Activated CD4-positive, alpha-beta T cell treated with anti-CD3 and anti-CD28 coated beads, Interleukin-2, amount 10 ng/mL, durations not matched to agents 7 days and 5 days (primary cell): ENCODE results near the gene EMILIN1. TPM values are rescaled to one million over a fixed set of nuclear protein-coding genes. Genes with fewer than 3 reads are reported as not detected.
"Not testable (repeated sequence)": the region's sequence is repeated elsewhere in the genome, so short reads cannot be mapped to it uniquely, and the experiment has no call there.

Experiments
- CTCF ChIA-PET: fragments of 350-600 bp; sonication (Branson Sonifier 250); formaldehyde crosslinking; loops from one replicate; lab custom pipeline; 2021; ENCODE audit warnings: antibody characterized with exemption; lab: Charles Lee
- POLR2A ChIA-PET: fragments of 350-600 bp; sonication (Branson Sonifier 250); formaldehyde crosslinking; loops from one replicate; lab custom pipeline; 2021; ENCODE audit warnings: antibody characterized with exemption; lab: Charles Lee
- DNase-seq: peaks from one replicate; pipeline ENCODE4 v3.0.0-alpha.2; 2020
- H3K27ac Mint-ChIP-seq: one replicate; pipeline ENCODE4 v1.8.0; 2021; ENCODE audit warnings: mild to moderate bottlenecking, moderate library complexity, mixed read lengths
- H3K27me3 Mint-ChIP-seq: one replicate; pipeline ENCODE4 v1.8.0; 2021; ENCODE audit warnings: mixed read lengths
- H3K36me3 Mint-ChIP-seq: one replicate; pipeline ENCODE4 v1.8.0; 2021; ENCODE audit warnings: low read depth, mixed read lengths
- H3K4me1 Mint-ChIP-seq: one replicate; pipeline ENCODE4 v1.8.0; 2021; ENCODE audit warnings: mixed read lengths
- H3K4me3 Mint-ChIP-seq: one replicate; pipeline ENCODE4 v1.8.0; 2021; ENCODE audit warnings: mild to moderate bottlenecking, moderate library complexity, mixed read lengths
- H3K9me3 Mint-ChIP-seq: one replicate; pipeline ENCODE4 v1.8.0; 2021; ENCODE audit warnings: mixed read lengths
- total RNA-seq, 2 experiments: library from RNA; stranded (reverse); gene quantifications; one replicate each; pipeline ENCODE4 v1.2.3, GENCODE V29; 2021

EMILIN1 gene
- total RNA-seq, 2 experiments from 2014 or later: 0.56 to 0.64 TPM

DNA sequence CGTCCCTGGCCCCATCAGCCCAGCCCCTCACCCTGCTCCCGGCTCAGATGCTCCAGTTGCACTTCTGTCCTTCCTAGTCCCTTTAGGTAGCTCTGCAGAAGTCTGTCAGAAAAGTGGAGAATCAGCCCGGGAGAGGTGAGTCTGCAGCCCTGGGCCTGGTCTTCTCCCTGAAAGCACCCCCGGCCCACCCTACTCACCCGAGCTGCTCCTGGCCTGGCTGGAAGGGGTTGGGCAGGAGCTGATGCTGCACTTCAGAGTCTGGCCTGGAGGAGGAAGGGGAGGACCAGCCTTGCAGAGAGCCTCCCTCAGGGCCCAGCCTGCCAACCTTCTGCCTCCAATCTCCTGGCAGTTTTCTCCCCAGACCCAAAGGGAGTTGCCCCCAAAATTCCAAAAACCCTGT is 23.9 kb downstream of the EMILIN1 start:
- CTCF ChIA-PET: interaction anchor here (0.5 to 1.1 kb wide), 4 partner anchors 21 to 177 kb away, joined by 3 to 6 read pairs (median 4); partner anchors contain the start of genes ABHD1 and OST4
- Mint-ChIP-seq H3K4me3 (no peak overlapping the region), H3K36me3 (no peaks in the 10 kb centered on the region), H3K27me3 (peaks cover 3% of the 10 kb centered on the region), H3K27ac (no peak overlapping the region), H3K4me1 (no peaks in the 10 kb centered on the region), H3K9me3 (no peaks in the 10 kb centered on the region)
- POLR2A ChIA-PET: no interaction called here
- DNase-seq: no peak

DNA sequence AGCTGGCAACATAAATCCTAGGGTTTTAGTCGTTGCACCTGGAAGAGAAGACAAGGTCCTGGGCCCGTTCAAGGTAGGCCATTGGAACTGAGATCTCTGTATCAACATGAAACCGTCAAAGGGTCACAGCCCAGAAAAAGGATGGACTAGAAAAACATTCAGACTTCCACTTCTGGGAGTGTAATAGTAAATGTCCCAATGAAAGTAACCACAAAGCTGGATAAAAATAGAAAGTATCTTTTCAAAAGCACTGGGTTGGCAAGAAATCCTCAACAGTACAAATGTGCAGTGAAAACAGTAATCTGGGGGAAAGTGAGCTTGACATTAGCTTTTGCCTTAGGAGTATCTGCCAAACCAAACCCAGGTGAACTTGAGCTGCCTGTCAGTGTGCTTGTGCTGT is 27.6 kb downstream of the EMILIN1 start:
- Mint-ChIP-seq H3K36me3 (no peaks in the 10 kb centered on the region), H3K27me3 (peaks cover 6% of the 10 kb centered on the region), H3K4me3 (no peak overlapping the region), H3K4me1 (peaks cover 2% of the 10 kb centered on the region), H3K9me3 (no peaks in the 10 kb centered on the region), H3K27ac (no peak overlapping the region)
- no peak for DNase-seq
- POLR2A ChIA-PET: no interaction called here
- CTCF ChIA-PET: interaction anchor here (0.6 to 1.8 kb wide), 5 partner anchors 9 to 174 kb away, joined by 3 to 5 read pairs (median 3); partner anchors contain the start of gene ABHD1

DNA sequence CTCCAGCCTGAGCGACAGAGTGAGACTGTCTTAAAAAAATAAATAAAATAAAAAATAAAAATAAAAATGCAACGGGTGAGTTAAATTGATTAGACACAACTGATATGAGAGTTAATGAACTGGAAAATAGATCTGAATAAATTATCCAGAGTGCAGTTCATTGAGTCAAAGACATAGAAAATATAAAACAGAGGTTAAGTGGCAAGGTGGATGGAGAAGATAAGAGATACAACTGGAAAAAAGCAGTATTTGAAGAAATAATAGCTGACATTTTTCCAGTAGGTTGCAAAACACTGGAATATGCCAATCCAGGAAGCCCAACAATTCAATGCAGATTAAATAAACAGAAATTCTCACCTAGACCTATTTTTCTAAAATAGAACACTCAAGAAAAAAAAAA is 29.8 kb downstream of the EMILIN1 start:
- H3K27ac Mint-ChIP-seq: no peak overlapping the region
- no peaks in the 10 kb centered on the region for H3K9me3 Mint-ChIP-seq
- no peak overlapping the region for H3K4me3 Mint-ChIP-seq
- ChIA-PET CTCF (interaction anchor here (0.6 to 2.1 kb wide), 5 partner anchors 9 to 47 kb away, joined by 3 to 6 read pairs (median 3); partner anchors contain the start of gene KHK), POLR2A (interaction anchor here (0.6 kb wide), 1 partner anchor 563 kb away, joined by 3 read pairs; no protein-coding TSS in a partner anchor)
- H3K4me1 Mint-ChIP-seq: peaks cover 2% of the 10 kb centered on the region
- no peak for DNase-seq
- no peaks in the 10 kb centered on the region for H3K36me3 Mint-ChIP-seq
- H3K27me3 Mint-ChIP-seq: peaks cover 6% of the 10 kb centered on the region

- H3K4me3 Mint-ChIP-seq: no peak overlapping the region
- H3K27ac Mint-ChIP-seq: no peak overlapping the region
- no peaks in the 10 kb centered on the region for H3K9me3 Mint-ChIP-seq
- DNase-seq: no peak
- no peaks in the 10 kb centered on the region for H3K36me3 Mint-ChIP-seq
- peaks cover 2% of the 10 kb centered on the region for H3K4me1 Mint-ChIP-seq
- CTCF ChIA-PET: interaction anchor here (0.6 to 2.1 kb wide), 4 partner anchors 10 to 398 kb away, joined by 3 to 6 read pairs (median 3); partner anchors contain the start of gene KHK
- peaks cover 6% of the 10 kb centered on the region for H3K27me3 Mint-ChIP-seq
- POLR2A ChIA-PET: no interaction called here
These were observed 30.7 kb downstream of the EMILIN1 start for GRCh38 chr2:27109083-27109482.

GRCh38 chr2:27110603-27111352 is 32.4 kb downstream of the EMILIN1 start:
- H3K4me3 Mint-ChIP-seq, H3K27ac Mint-ChIP-seq, H3K9me3 Mint-ChIP-seq, DNase-seq, H3K36me3 Mint-ChIP-seq, H3K27me3 Mint-ChIP-seq, POLR2A ChIA-PET, H3K4me1 Mint-ChIP-seq: not testable (repeated sequence)
- CTCF ChIA-PET: interaction anchor here (1.5 to 2.3 kb wide), 2 partner anchors 10 to 13 kb away, joined by 3 to 8 read pairs; no protein-coding TSS in a partner anchor

DNA sequence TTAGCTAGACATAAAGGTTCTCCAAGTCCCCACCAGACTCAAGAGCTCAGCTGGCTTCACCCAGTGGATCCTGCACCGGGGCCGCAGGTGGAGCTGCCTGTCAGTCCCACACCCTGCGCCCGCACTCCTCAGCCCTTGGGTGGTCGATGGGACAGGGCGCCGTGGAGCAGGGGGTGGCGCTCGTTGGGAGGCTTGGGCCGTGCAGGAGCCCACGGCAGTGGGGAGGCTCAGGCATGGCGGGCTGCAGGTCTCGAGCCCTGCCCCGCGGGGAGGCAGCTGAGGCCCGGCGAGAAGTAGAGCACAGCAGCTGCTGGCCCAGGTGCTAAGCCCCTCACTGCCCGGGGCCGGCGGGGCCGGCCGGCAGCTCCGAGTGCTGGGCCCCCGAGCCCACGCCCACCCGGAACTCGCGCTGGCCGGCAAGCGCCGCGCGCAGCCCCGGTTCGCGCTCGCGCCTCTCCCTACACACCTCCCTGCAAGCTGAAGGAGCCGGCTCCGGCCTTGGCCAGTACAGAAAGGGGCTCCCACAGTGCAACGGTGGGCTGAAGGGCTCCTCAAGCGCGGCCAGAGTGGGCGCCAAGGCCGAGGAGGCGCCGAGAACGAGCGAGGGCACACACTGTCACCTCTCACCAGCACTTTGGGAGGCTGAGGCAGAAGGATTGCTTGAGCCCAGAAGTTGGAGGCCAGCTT is 33.1 kb downstream of the EMILIN1 start:
- H3K9me3 Mint-ChIP-seq, DNase-seq, H3K4me1 Mint-ChIP-seq, H3K27ac Mint-ChIP-seq, H3K4me3 Mint-ChIP-seq, H3K36me3 Mint-ChIP-seq, H3K27me3 Mint-ChIP-seq, POLR2A ChIA-PET: not testable (repeated sequence)
- CTCF ChIA-PET: interaction anchor here (1.5 to 2.3 kb wide), 2 partner anchors 11 to 14 kb away, joined by 3 to 8 read pairs; no protein-coding TSS in a partner anchor

GRCh38 chr2:27115519-27115918 is 37.1 kb downstream of the EMILIN1 start:
- Mint-ChIP-seq H3K27me3 (peaks cover 24% of the 10 kb centered on the region), H3K9me3 (no peaks in the 10 kb centered on the region), H3K36me3 (no peaks in the 10 kb centered on the region), H3K4me3 (no peak overlapping the region), H3K4me1 (peaks cover 13% of the 10 kb centered on the region), H3K27ac (no peak overlapping the region)
- ChIA-PET CTCF (no interaction called here), POLR2A (no interaction called here)
- DNase-seq: no peak

DNA sequence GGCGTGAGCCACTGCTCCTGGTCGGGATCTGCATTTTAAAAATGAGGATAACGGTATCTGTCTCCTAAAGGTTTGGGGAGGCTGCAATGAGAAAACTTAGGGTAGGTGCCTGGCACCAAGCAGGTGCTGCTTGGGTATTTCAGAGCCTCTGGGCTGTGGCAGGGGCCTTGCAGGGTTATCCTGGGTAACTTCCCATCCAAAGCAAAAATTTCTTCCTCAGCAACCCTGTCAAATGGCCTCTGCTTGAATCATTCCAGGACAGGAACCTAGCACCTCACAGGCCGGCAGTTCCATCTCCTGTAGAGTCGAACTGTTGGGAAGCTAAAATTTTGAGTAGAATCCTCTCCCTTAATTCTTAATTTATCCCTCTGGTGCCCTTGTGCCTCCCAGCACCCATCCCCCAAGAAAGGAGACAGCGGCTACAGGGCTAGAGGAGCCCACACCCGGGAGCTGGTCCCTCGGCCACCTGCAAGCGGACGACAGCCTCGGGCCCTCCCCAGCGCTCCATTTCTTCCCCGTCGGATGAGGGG is 39.6 kb downstream of the EMILIN1 start:
- no peak for DNase-seq
- Mint-ChIP-seq H3K9me3 (no peaks in the 10 kb centered on the region), H3K4me3 (peak overlapping the region; percentile 3), H3K27me3 (peaks cover 40% of the 10 kb centered on the region), H3K27ac (no peak overlapping the region), H3K4me1 (peaks cover 12% of the 10 kb centered on the region), H3K36me3 (no peaks in the 10 kb centered on the region)
- POLR2A ChIA-PET: no interaction called here
- CTCF ChIA-PET: interaction anchor here (1.5 kb wide), 1 partner anchor 14 kb away, joined by 5 read pairs; no protein-coding TSS in a partner anchor

DNA sequence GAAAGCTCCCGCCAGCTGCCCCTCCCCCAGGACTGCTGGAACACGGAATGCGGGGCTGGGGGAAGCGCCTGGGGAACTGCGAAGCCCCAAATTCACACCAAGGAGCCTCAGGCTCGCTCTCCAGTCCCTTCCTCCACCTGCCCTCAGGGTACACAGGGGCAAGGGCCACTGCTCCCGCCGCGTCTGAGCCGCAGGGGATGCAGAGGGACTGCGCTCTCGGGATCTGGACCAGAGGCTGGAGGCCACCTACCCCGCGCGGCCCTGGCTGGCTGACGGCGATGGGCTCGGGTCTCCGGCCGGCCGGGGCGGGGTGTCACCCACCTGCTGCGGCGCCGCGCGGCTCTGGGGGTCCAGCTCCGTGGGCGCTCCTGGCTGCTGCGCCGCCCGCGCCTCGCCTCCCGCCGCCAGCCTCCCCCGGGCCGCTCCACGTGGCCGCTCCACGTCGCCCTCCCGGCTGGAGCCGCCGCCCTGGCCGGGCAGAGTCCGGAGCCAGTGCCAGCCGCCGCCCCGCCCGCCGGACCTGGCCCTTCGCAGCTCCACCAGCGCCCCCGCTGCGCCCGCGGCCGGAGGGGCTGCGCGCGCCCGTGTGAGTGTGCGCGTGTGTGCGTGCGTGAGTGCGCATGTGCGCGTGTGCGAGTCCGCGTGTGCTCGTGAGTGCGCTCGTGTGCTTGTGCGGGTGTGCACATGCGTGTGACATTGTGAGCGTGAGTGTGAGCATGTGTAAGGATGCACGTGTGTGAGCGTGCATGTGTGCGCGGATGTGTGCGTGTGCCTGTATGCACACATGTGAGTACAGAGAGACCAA is 40.3 kb downstream of the EMILIN1 start, which contains the start of gene CGREF1:
Gene CGREF1 (minus strand): TSS at position 604 of the 805 bp plus-strand sequence. CDS start 14,762 bp downstream, outside the sequence.
- Mint-ChIP-seq H3K27ac (no peak within 1 kb of the TSS), H3K9me3 (no peaks in the 10 kb centered on the region), H3K4me3 (peak within 1 kb of the TSS; percentile 71), H3K36me3 (no peaks in the 10 kb centered on the region), H3K4me1 (peaks cover 16% of the 10 kb centered on the region), H3K27me3 (peaks cover 41% of the 10 kb centered on the region)
- ChIA-PET POLR2A (no interaction called here), CTCF (interaction anchor here (1.5 kb wide), 1 partner anchor 13 kb away, joined by 5 read pairs; no protein-coding TSS in a partner anchor)
- no peak for DNase-seq

- H3K36me3 Mint-ChIP-seq, DNase-seq, POLR2A ChIA-PET, H3K27ac Mint-ChIP-seq, H3K9me3 Mint-ChIP-seq: not testable (repeated sequence)
- Mint-ChIP-seq H3K27me3 (peaks cover 41% of the 10 kb centered on the region), H3K4me1 (peaks cover 16% of the 10 kb centered on the region), H3K4me3 (peak overlapping the region; percentile 71)
- CTCF ChIA-PET: interaction anchor here (1.5 kb wide), 1 partner anchor 13 kb away, joined by 5 read pairs; no protein-coding TSS in a partner anchor
These were observed 40.9 kb downstream of the EMILIN1 start for GRCh38 chr2:27119330-27119670.

DNA sequence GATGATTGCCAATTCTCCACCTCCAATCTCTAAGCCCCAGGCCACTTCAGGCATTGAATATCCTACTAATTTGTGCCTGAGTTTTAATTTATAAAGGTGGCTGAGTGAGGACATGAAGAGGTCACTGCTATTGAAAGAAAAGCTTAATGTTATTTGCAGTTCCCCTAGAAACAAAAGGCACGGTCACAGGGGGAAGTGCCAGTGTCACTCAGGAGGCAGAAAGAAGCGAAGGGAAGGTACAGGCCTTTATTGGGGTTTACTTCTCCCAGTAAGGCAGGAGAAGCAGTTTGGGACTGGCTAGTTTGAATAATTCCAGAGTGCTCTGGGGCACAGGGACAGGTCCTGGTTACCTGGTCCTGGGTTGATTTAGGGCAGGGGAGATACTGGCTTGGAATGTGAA is 43.5 kb downstream of the EMILIN1 start:
- Mint-ChIP-seq H3K27ac (no peak overlapping the region), H3K4me1 (peaks cover 16% of the 10 kb centered on the region), H3K36me3 (no peaks in the 10 kb centered on the region), H3K4me3 (no peak overlapping the region), H3K27me3 (peaks cover 41% of the 10 kb centered on the region), H3K9me3 (no peaks in the 10 kb centered on the region)
- ChIA-PET POLR2A (no interaction called here), CTCF (interaction anchor here (2.5 kb wide), 1 partner anchor 13 kb away, joined by 11 read pairs; the partner anchor contains the start of gene PREB)
- DNase-seq: no peak

DNA sequence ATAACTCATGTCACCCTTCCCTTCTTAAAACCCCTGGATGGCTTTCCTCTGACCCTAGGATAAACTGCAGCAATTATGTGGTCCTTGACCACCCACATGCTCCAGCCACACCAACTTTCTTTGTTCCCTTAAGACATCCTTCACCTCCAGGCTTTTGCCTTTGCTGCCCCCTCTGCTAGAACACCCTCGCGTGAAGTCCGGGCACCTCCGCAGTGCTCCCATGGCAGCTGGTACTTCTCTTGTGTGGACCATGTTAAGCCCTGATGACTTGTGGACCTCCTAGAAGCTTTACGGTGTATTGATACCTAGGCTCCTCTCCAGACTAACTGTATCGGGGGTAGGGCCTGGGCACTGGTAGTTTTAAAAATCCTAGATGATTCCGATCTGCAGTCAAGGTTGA is 44.4 kb downstream of the EMILIN1 start:
- H3K4me3 Mint-ChIP-seq: peak overlapping the region; percentile 81
- peaks cover 36% of the 10 kb centered on the region for H3K27me3 Mint-ChIP-seq
- ChIA-PET CTCF (interaction anchor here (0.9 to 2.5 kb wide), 3 partner anchors 12 to 20 kb away, joined by 3 to 11 read pairs (median 3); partner anchors contain the start of gene PREB), POLR2A (no interaction called here)
- no peaks in the 10 kb centered on the region for H3K36me3 Mint-ChIP-seq
- H3K4me1 Mint-ChIP-seq: peaks cover 16% of the 10 kb centered on the region
- no peak for DNase-seq
- no peaks in the 10 kb centered on the region for H3K9me3 Mint-ChIP-seq
- peak overlapping the region; percentile 77 for H3K27ac Mint-ChIP-seq
